ENCODE measurements around the gene LRRC41. TPM values are rescaled to one million over a fixed set of nuclear protein-coding genes. Genes with fewer than 3 reads are reported as not detected.

LRRC41 gene
- total RNA-seq, 6 experiments from 2014 or later, result 93.9 to 118 (median 104) TPM

DNA sequence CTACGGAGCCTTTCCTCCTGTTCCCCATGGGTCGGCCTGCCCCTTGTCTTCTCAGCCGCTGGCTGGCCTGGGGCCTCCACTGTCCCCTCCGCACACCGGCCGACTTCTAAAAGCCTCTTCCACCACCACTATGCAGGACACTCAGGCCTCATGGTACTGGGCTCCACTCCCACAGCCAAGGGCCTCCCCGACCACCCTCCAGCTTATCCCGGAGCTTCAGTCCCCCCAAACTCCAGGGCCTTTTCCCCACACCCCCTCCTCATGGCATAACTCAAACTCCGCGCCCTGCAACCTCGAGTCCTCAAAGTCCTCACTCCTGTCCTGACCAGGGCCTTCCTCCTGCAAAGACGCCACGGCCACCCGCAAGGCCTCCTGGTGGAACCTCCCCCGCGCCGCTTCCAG lies 2.0 kb downstream of the LRRC41 start:
- H3K4me1 Mint-ChIP-seq (ENCODE audit: low read depth), result peaks cover 43% of the 10 kb centered on the region
- TF ChIP-seq, protein P1, sequence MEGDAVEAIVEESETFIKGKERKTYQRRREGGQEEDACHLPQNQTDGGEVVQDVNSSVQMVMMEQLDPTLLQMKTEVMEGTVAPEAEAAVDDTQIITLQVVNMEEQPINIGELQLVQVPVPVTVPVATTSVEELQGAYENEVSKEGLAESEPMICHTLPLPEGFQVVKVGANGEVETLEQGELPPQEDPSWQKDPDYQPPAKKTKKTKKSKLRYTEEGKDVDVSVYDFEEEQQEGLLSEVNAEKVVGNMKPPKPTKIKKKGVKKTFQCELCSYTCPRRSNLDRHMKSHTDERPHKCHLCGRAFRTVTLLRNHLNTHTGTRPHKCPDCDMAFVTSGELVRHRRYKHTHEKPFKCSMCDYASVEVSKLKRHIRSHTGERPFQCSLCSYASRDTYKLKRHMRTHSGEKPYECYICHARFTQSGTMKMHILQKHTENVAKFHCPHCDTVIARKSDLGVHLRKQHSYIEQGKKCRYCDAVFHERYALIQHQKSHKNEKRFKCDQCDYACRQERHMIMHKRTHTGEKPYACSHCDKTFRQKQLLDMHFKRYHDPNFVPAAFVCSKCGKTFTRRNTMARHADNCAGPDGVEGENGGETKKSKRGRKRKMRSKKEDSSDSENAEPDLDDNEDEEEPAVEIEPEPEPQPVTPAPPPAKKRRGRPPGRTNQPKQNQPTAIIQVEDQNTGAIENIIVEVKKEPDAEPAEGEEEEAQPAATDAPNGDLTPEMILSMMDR (IDR thresholded peaks at IDR 0.05), result no peak

DNA sequence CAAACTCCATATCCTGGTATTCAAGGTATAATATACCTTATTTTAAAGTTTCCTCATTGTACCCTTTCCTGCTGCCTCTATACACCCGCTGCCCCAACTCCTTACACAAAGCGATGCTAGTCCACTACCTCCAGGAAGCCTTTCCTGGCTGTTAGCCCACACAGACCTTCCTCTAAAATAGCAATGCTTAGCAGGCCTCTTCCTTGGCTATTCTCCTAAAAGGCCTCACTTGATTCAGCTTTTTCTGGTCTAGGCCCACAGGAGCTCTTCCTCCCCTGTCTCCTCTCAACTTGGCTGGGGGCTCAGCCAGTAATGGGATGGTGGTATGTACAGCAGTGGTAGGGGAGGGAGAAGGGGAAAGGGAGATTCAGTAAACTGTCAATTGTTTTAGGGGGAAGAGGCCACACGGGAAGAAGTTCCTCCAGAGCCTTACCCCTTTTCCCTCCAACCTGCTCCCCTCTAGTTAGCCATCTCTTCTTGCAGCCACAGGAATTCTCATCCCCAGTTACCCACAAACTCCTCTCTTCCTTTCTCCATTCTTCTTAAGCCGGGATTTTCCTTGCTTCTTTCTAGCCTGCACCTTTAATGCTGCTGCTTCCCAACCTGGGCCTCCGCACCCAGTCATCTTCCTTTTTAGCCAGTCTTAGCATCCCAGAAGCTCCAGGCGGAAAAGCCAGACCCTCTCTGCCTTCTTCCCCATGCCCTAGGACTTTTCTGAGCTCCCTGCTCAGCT lies 2.6 kb downstream of the LRRC41 start:
- peak overlapping the region; percentile 98 for H3K27ac Mint-ChIP-seq
- peaks cover 33% of the 10 kb centered on the region for H3K36me3 Mint-ChIP-seq (ENCODE audit: low read depth)
- H3K4me1 Mint-ChIP-seq (ENCODE audit: low read depth), result peaks cover 37% of the 10 kb centered on the region
- peak overlapping the region; percentile 98 for H3K4me3 Mint-ChIP-seq
- no peak for DNase-seq
- TF ChIP-seq, protein P1 (IDR thresholded peaks at IDR 0.05), result no peak
- no peaks in the 10 kb centered on the region for H3K9me3 Mint-ChIP-seq
- H3K27me3 Mint-ChIP-seq (ENCODE audit: insufficient read depth), result peaks cover 2% of the 10 kb centered on the region

More for the DNA sequence above, 2.0 kb downstream of the LRRC41 start:
- Mint-ChIP-seq H3K4me3 (peak overlapping the region; percentile 98), H3K27me3 (ENCODE audit: insufficient read depth) (peaks cover 2% of the 10 kb centered on the region), H3K27ac (peak overlapping the region; percentile 98), H3K36me3 (ENCODE audit: low read depth) (peaks cover 31% of the 10 kb centered on the region), H3K9me3 (no peaks in the 10 kb centered on the region)
- no peak for DNase-seq

DNA sequence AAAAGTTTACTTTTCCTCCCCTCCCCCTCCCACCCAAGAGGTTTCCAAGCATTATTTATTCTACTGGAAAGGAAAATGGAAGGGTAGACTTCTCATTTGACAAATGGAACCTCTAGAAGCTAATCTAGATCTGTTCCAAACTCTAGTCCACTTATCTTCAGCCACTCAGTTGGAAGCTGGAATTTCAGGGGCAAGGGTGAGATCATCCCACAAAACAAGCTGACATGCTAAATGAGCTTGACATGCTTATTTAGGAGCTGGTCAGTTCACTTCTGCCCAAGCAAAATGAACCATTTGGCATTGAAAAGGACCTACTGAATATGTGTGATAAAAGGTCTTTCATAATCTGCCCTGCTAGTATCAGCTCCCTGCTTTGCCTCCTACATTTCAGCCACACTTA lies 5.0 kb downstream of the LRRC41 start:
- H3K27me3 Mint-ChIP-seq (ENCODE audit: insufficient read depth), result peaks cover 2% of the 10 kb centered on the region
- H3K4me3 Mint-ChIP-seq, result no peak overlapping the region
- H3K4me1 Mint-ChIP-seq (ENCODE audit: low read depth), result peaks cover 32% of the 10 kb centered on the region
- peak overlapping the region; percentile 27 for H3K27ac Mint-ChIP-seq
- peaks cover 37% of the 10 kb centered on the region for H3K36me3 Mint-ChIP-seq (ENCODE audit: low read depth)
- no peak for DNase-seq
- H3K9me3 Mint-ChIP-seq, result no peaks in the 10 kb centered on the region
- TF ChIP-seq, protein P1 (IDR thresholded peaks at IDR 0.05), result no peak

DNA sequence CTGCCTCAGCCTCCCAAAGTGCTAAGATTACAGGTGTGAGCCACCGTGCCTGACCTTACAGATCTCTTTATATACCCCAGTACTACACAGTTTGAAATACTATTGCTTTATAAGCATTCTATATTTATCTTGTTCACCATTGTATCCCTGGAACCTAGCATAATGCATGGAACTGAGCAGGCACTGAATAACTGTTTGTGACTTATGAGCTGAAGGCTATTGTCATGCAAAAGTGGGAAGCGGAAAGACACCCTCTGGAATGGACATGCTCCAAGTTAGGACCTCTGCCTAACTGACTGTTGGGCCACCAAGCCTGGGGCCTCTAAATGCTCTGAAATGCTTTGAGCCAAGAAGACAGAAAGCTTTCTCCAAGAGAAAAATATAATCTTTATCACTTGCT lies 8.1 kb downstream of the LRRC41 start:
- H3K4me1 Mint-ChIP-seq (ENCODE audit: low read depth), result peaks cover 20% of the 10 kb centered on the region
- H3K27me3 Mint-ChIP-seq (ENCODE audit: insufficient read depth), result no peaks in the 10 kb centered on the region; the same call in 1 of the 2 replicates
- no peak for DNase-seq
- no peaks in the 10 kb centered on the region for H3K9me3 Mint-ChIP-seq
- H3K36me3 Mint-ChIP-seq (ENCODE audit: low read depth), result peaks cover 40% of the 10 kb centered on the region
- TF ChIP-seq, protein P1 (IDR thresholded peaks at IDR 0.05), result no peak
- H3K27ac Mint-ChIP-seq, result no peak overlapping the region
- H3K4me3 Mint-ChIP-seq, result no peak overlapping the region

DNA sequence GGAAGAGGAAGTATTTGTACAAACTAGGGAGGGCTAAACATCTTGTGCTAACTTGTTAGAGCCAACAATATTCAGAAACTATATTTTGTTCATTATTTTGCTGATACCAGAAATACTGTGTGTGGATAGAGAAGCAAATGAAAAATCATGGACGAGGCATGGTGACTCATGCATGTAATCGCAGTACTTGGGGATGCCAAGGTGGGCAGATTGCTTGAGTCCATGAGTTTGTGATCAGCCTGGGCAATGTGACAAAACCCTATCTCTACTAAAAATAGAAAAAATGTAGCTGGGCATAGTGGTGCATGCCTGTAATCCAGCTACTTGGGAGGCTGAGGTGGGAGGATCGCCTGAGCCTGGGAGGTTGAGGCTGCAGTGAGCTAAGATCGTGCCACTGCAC lies 13.4 kb downstream of the LRRC41 start:
- DNase-seq, result no peak
- no peaks in the 10 kb centered on the region for H3K9me3 Mint-ChIP-seq
- peak overlapping the region; percentile 92 for H3K27ac Mint-ChIP-seq
- TF ChIP-seq, protein P1 (IDR thresholded peaks at IDR 0.05), result no peak
- H3K4me3 Mint-ChIP-seq, result no peak overlapping the region
- H3K36me3 Mint-ChIP-seq (ENCODE audit: low read depth), result peaks cover 34% of the 10 kb centered on the region
- H3K4me1 Mint-ChIP-seq (ENCODE audit: low read depth), result peaks cover 35% of the 10 kb centered on the region
- H3K27me3 Mint-ChIP-seq (ENCODE audit: insufficient read depth), result peaks cover 2% of the 10 kb centered on the region; the same call in 1 of the 2 replicates

Measured in HFFc6 (cell line).